Activated CD4-positive, alpha-beta T cell treated with anti-CD3 and anti-CD28 coated beads for 1 hour (primary cell): ENCODE data around the gene CENPK.
"Not testable (repeated sequence)": the region's sequence is repeated elsewhere in the genome, so short reads cannot be mapped to it uniquely, and the experiment has no call there.

Source experiments
- DNase-seq: peaks from one replicate; pipeline ENCODE4 v3.0.0-alpha.2; 2020

Gene CENPK

GRCh38 chr5:65562731-65563701 lies at the start of gene CENPK, which contains the start of gene PPWD1:
CENPK (minus strand) TSS chr5:65563168; CDS start chr5:65554907, 8,261 bp downstream.
PPWD1 (plus strand) TSS chr5:65563296; CDS start chr5:65563311, 15 bp downstream.
- DNase-seq: peak; percentile 91

GRCh38 chr5:65612298-65612907 lies 49.4 kb upstream of the CENPK start:
- DNase-seq: no peak

- DNase-seq: no peak
Observed at GRCh38 chr5:65611524-65611923, 48.6 kb upstream of the CENPK start.

GRCh38 chr5:65601761-65602160 lies 38.8 kb upstream of the CENPK start:
- not testable (repeated sequence) for DNase-seq

- DNase-seq: no peak
Observed at GRCh38 chr5:65588694-65589093, 25.7 kb upstream of the CENPK start.

- no peak for DNase-seq
Observed at GRCh38 chr5:65577141-65577540, 14.2 kb upstream of the CENPK start.

GRCh38 chr5:65570598-65571226 lies 7.7 kb upstream of the CENPK start:
- DNase-seq: no peak

GRCh38 chr5:65566505-65566904 lies 3.5 kb upstream of the CENPK start:
- DNase-seq: no peak

GRCh38 chr5:65563777-65564176 lies 809 bp upstream of the CENPK start:
- no peak for DNase-seq

GRCh38 chr5:65556718-65557117 lies 6.2 kb downstream of the CENPK start:
- DNase-seq: no peak

- DNase-seq: no peak
Observed at GRCh38 chr5:65556181-65556580, 6.8 kb downstream of the CENPK start.

GRCh38 chr5:65555287-65555686 lies 7.7 kb downstream of the CENPK start:
- no peak for DNase-seq

GRCh38 chr5:65553941-65554340 lies 9.0 kb downstream of the CENPK start:
- DNase-seq: no peak

- no peak for DNase-seq
Observed at GRCh38 chr5:65548281-65548680, 14.7 kb downstream of the CENPK start.

GRCh38 chr5:65546141-65546540 lies 16.8 kb downstream of the CENPK start:
- no peak for DNase-seq

GRCh38 chr5:65544473-65544872 lies 18.5 kb downstream of the CENPK start:
- DNase-seq: no peak

- DNase-seq: no peak
Observed at GRCh38 chr5:65539827-65540226, 23.1 kb downstream of the CENPK start.

GRCh38 chr5:65535529-65535987 lies 27.4 kb downstream of the CENPK start:
- no peak for DNase-seq

GRCh38 chr5:65530904-65531303 lies 32.1 kb downstream of the CENPK start:
- DNase-seq: no peak

- DNase-seq: no peak
Observed at GRCh38 chr5:65525726-65526125, 37.2 kb downstream of the CENPK start.

GRCh38 chr5:65512170-65512937 lies 50.6 kb downstream of the CENPK start:
- no peak for DNase-seq

GRCh38 chr5:65508978-65509377 lies 54.0 kb downstream of the CENPK start:
- DNase-seq: no peak

GRCh38 chr5:65506961-65507360 lies 56.0 kb downstream of the CENPK start:
- DNase-seq: no peak
